Mucosa of descending colon (tissue), 3 donors: ENCODE results near the gene AK5. TPM values are rescaled to one million over a fixed set of nuclear protein-coding genes. Genes with fewer than 3 reads are reported as not detected.

ENCODE experiments used
- ATAC-seq: fragments of 200-7000 bp; cut with Tn5 transposase; one replicate; pipeline ENCODE4 v1.9.1; 2020; ENCODE audit warnings: mild to moderate bottlenecking, moderate library complexity
- DNase-seq, 3 donors: peaks; one replicate each; pipeline ENCODE4 v3.0.0-alpha.2; 2020
- H3K36me3 ChIP-seq: fragments of 200-600 bp; one replicate; pipeline ENCODE4 v1.8.0; 2021; ENCODE audit warnings: low read depth, mild to moderate bottlenecking
- H3K4me1 ChIP-seq: fragments of 200-600 bp; one replicate; pipeline ENCODE4 v1.8.0; 2021; ENCODE audit warnings: low read depth, mild to moderate bottlenecking
- H3K4me3 ChIP-seq: fragments of 200-600 bp; one replicate; pipeline ENCODE4 v1.8.0; 2021; ENCODE audit warnings: mild to moderate bottlenecking
- H3K9me3 ChIP-seq: fragments of 200-600 bp; one replicate; pipeline ENCODE4 v1.8.0; 2021; ENCODE audit warnings: mild to moderate bottlenecking
- intact Hi-C, 2 donors: fragments of 100-400 bp; cut with DNase I in 1 of 2; cut with micrococcal nuclease in 1 of 2; formaldehyde crosslinking; loops; one replicate each; pipeline versions ENCODE4 v1.11.0 to v1.11.1; 2022; cut with DNase I, micrococcal nuclease
- total RNA-seq, 3 donors: library from RNA; stranded (reverse); fragmentation: NEBNext Ultra II Directional in 2 of 3; extraction: Animal tissue kit (Norgen Biotek cat#: 25700) in 2 of 3; gene quantifications; one replicate each; pipeline versions ENCODE4 v1.2.1 to v1.2.4, GENCODE V29; 2021 to 2023
- TF ChIP-seq, protein P1 (sequence below): fragments of 200-600 bp; IDR thresholded peaks from one replicate; pipeline ENCODE4 v1.8.0; 2022; ENCODE audit warnings: antibody characterized with exemption, mild to moderate bottlenecking
- donor health status: DM: no; HTN: no; CAD: no; lungs with moderate emphysema.
- donor health status: DM: no; HTN: no; CAD: no.
- donor health status: DM: no; HTN: yes; CAD: no.

AK5 gene
- total RNA-seq, 3 donors from 2014 or later: 0.51 to 3.0 (median 0.84) TPM

DNA sequence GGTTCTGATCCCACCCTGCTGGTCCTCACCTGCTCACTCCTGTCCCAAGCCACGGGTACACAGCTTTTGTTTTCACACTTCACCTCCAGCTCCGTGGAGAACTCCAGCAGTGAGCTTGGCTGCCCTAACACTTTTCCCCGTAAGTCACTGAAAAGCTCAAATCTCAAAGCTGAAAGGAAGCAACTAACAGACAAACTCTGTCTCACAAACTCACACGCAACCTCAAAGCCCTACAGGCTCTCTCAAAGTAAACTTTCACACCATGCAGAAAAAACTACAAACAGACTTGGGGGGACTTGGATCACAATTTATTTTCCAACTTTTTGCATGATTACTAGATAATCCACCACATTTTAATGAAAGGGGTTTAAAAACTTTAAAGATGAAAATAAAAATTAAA is 88.3 kb downstream of the AK5 start:
- no peaks in the 10 kb centered on the region for H3K4me1 ChIP-seq
- intact Hi-C loops: no loop called here
- H3K36me3 ChIP-seq: no peaks in the 10 kb centered on the region
- H3K9me3 ChIP-seq: no peaks in the 10 kb centered on the region
- TF ChIP-seq, protein P1, sequence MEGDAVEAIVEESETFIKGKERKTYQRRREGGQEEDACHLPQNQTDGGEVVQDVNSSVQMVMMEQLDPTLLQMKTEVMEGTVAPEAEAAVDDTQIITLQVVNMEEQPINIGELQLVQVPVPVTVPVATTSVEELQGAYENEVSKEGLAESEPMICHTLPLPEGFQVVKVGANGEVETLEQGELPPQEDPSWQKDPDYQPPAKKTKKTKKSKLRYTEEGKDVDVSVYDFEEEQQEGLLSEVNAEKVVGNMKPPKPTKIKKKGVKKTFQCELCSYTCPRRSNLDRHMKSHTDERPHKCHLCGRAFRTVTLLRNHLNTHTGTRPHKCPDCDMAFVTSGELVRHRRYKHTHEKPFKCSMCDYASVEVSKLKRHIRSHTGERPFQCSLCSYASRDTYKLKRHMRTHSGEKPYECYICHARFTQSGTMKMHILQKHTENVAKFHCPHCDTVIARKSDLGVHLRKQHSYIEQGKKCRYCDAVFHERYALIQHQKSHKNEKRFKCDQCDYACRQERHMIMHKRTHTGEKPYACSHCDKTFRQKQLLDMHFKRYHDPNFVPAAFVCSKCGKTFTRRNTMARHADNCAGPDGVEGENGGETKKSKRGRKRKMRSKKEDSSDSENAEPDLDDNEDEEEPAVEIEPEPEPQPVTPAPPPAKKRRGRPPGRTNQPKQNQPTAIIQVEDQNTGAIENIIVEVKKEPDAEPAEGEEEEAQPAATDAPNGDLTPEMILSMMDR: no peak
- DNase-seq (no peak), ATAC-seq (no peak)
- no peak overlapping the region for H3K4me3 ChIP-seq

DNA sequence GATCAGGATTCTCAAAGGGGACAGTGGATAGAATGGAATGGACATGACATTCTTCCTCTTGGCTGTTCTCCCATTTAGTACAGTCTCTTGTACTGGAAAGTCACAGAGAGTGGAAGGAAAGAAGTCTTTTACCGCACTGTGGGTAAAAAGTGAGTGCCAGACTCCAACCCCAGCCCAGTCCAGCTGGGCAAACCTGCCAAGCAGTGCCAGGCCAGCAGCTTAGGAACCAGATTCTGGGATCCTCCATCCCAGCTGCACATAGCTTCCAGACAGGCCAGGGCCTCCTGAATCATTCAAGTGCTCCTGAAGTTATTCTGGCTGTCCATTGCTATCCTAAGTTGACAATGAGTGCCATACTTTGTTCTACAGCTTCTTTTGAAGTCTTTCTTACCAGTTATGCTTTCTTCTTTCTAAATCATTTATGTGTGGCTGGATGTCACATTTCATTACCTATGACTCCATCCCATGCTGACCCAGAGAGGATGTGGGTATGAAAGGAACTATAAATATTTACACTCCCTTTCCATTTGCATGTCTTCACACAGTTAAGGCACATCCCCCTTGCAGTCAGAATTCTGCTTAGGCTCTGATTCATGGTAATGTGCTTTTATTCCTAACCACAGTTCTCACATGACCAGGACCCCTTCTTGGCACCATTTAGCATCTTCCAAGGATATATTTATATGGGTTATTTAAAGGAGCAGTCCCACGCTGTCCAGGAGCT is 88.9 kb downstream of the AK5 start:
- ATAC-seq (peak; percentile 16), DNase-seq (no peak)
- Histone ChIP-seq H3K4me1 (no peaks in the 10 kb centered on the region), H3K9me3 (no peaks in the 10 kb centered on the region), H3K4me3 (no peak overlapping the region), H3K36me3 (no peaks in the 10 kb centered on the region)
- TF ChIP-seq, protein P1: no peak
- intact Hi-C loops: no loop called here

DNA sequence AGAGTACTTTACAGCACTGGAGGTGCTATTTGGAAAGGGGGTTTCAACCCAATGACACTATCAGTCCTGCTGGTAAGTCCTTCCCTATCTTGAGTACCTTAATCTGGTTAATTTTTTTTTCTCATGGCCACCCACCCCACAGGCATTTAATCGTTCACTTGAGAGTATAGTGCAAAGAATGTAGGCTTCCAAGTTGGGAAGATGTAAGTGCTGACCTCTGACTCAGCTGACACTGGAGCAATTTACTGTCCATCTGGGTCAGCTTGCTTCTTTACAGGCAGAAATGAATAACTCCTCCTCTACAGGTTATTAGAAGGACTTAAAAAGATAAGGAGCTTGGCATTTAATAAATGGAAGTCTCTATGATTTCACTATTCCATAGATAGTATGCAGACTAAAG is 89.6 kb downstream of the AK5 start:
- TF ChIP-seq, protein P1: no peak
- Histone ChIP-seq H3K36me3 (no peaks in the 10 kb centered on the region), H3K4me1 (no peaks in the 10 kb centered on the region), H3K9me3 (no peaks in the 10 kb centered on the region), H3K4me3 (no peak overlapping the region)
- intact Hi-C loops: no loop called here
- no peak for DNase-seq
- ATAC-seq: no peak

DNA sequence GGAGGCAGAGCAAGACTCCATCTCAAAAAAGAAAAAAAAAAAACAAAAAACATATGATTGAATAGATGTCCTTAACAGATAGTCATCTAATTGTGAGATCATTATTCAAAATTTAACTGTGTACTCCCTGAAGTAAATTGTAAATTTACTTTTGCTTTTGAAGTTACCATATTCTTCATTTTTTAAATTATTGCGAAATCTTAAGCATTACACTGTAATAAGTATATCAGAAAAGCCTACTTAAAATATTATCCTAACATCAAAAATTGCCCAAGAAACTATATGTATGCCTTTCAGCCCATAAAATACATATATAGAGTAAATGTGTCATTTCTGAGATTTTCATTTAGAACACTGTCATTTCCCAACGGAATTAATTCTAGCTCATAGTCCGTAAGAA is 91.9 kb downstream of the AK5 start:
- TF ChIP-seq, protein P1: no peak
- Histone ChIP-seq H3K9me3 (no peaks in the 10 kb centered on the region), H3K4me3 (no peak overlapping the region), H3K36me3 (no peaks in the 10 kb centered on the region), H3K4me1 (no peaks in the 10 kb centered on the region)
- no peak for DNase-seq
- intact Hi-C loops: no loop called here
- ATAC-seq: no peak

DNA sequence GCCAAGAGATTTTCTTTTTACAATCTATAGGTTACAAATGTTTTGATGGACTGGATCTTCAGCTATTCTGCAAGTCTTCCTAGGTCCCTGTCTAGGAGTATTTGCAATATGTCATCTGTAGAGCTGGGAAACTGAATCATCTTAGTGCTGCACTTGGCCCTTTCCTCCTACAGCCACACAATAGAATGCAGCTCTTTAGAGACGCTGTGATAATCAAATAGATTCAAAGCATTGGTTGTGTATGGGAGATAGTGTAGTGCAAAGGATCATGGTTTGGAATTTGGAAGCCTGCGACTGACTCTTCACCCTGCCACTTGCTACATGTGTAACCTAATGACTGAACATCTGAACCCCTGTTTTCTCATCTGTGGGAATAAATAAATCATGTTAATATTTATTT is 93.7 kb downstream of the AK5 start:
- TF ChIP-seq, protein P1: no peak
- intact Hi-C loops: no loop called here
- no peak for ATAC-seq

More for the DNA sequence above, 93.7 kb downstream of the AK5 start:
- no peaks in the 10 kb centered on the region for H3K36me3 ChIP-seq
- no peak for DNase-seq
- H3K9me3 ChIP-seq: no peaks in the 10 kb centered on the region
- no peaks in the 10 kb centered on the region for H3K4me1 ChIP-seq
- H3K4me3 ChIP-seq: no peak overlapping the region
